ENCODE measurements around the gene AUTS2. TPM values are rescaled to one million over a fixed set of nuclear protein-coding genes. Genes with fewer than 3 reads are reported as not detected.

The AUTS2 gene
- total RNA-seq, 5 donors from 2014 or later (not counting 1 experiment from before 2014, with no cell fraction given): 10.6 to 66.2 (median 37.6) TPM

DNA sequence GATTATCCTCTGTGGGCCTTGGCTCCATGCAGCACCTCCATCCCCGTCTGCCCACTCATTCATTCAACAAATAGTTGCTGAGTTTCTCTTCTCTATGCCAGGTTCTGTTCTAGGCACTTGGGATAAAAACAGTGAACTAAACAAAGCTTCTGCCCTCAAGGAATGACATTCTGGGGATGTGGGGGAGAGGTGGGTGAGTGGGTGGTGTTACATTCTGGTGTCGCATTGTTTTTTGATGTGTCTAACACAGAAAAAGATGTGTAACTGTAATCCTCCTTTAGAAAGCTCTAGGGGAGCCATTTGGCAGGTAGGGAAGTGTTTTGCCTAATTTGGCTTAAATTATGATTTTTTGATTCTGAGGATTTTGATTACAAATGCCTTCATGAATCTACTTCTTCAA lies 21.4 kb downstream of the AUTS2 start:
- Histone ChIP-seq H3K36me3 (ENCODE audit: control insufficient read depth in 2 of 2, extremely low read depth in 1 of 2, insufficient read depth in 1 of 2, low read length in 1 of 2) (no peaks in the 10 kb centered on the region), H3K4me3 (ENCODE audit: control insufficient read depth in 1 of 2, extremely low read depth in 1 of 2, low read length in 1 of 2) (no peak overlapping the region), H3K27ac (ENCODE audit: low read length) (no peak overlapping the region), H3K9me3 (no peaks in the 10 kb centered on the region), H3K4me1 (ENCODE audit: control insufficient read depth in 1 of 2, extremely low read depth in 1 of 2, insufficient read depth in 2 of 2, low read length in 2 of 2) (no peaks in the 10 kb centered on the region), H3K27me3 (replicated peaks in 1 of 2; ENCODE audit: control insufficient read depth in 2 of 2, extremely low read depth in 1 of 2, insufficient read depth in 2 of 2, low read length in 1 of 2) (peaks cover 0 to 2% of the 10 kb centered on the region in 2 experiments)
- no peak overlapping the region for H3K4me3 Mint-ChIP-seq
- no peak overlapping the region for H3K27ac Mint-ChIP-seq
- no peak for ATAC-seq (replicated peaks in 1 of 4)
- no peak for DNase-seq
- H3K27me3 Mint-ChIP-seq: peaks cover 4 to 22% of the 10 kb centered on the region in 2 donors
- H3K36me3 Mint-ChIP-seq: no peaks in the 10 kb centered on the region
- CTCF ChIA-PET: no interaction called here
- WGBS (ENCODE audit: insufficient coverage): 50% methylated on average over 1 of the region's 2 CpGs
- H3K4me1 Mint-ChIP-seq: no peaks in the 10 kb centered on the region
- POLR2A ChIA-PET: no interaction called here
- no peaks in the 10 kb centered on the region for H3K9me3 Mint-ChIP-seq

DNA sequence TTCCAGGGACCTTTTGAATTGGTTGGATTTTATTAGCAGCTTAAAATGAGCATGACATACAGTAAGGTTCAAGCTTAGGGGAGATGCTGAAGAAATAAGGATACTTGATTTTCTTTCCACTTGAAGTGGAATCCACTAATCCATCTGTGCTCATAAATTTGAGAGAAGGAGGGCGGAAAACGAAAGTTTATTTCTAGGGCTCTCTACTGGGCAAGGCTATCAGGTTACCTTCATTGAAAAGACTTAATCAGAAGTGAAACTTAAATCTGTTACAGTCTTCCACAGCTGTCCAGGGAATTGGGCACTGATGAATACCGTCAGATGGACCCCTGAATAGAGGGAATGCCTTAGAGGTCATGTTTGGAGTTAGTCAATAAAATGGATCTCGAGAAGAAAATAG lies 21.8 kb downstream of the AUTS2 start:
- ChIA-PET POLR2A (no interaction called here), CTCF (no interaction called here)
- Mint-ChIP-seq H3K9me3 (no peaks in the 10 kb centered on the region), H3K36me3 (no peaks in the 10 kb centered on the region), H3K27ac (no peak overlapping the region), H3K27me3 (peaks cover 4 to 22% of the 10 kb centered on the region in 2 donors), H3K4me3 (no peak overlapping the region), H3K4me1 (no peaks in the 10 kb centered on the region)
- no peak for ATAC-seq (replicated peaks in 1 of 4)
- Histone ChIP-seq H3K36me3 (ENCODE audit: control insufficient read depth in 2 of 2, extremely low read depth in 1 of 2, insufficient read depth in 1 of 2, low read length in 1 of 2) (no peaks in the 10 kb centered on the region), H3K4me3 (ENCODE audit: control insufficient read depth in 1 of 2, extremely low read depth in 1 of 2, low read length in 1 of 2) (no peak overlapping the region), H3K27ac (ENCODE audit: low read length) (no peak overlapping the region), H3K4me1 (ENCODE audit: control insufficient read depth in 1 of 2, extremely low read depth in 1 of 2, insufficient read depth in 2 of 2, low read length in 2 of 2) (no peaks in the 10 kb centered on the region), H3K27me3 (replicated peaks in 1 of 2; ENCODE audit: control insufficient read depth in 2 of 2, extremely low read depth in 1 of 2, insufficient read depth in 2 of 2, low read length in 1 of 2) (peaks cover 0 to 2% of the 10 kb centered on the region in 2 experiments), H3K9me3 (no peaks in the 10 kb centered on the region)
- no peak for DNase-seq
- WGBS (ENCODE audit: insufficient coverage): 67% methylated on average over 3 of the region's 4 CpGs

GRCh38 chr7:69620650-69621049 lies 22.4 kb downstream of the AUTS2 start:
- Histone ChIP-seq H3K4me1 (ENCODE audit: control insufficient read depth in 1 of 2, extremely low read depth in 1 of 2, insufficient read depth in 2 of 2, low read length in 2 of 2) (no peaks in the 10 kb centered on the region), H3K27me3 (replicated peaks in 1 of 2; ENCODE audit: control insufficient read depth in 2 of 2, extremely low read depth in 1 of 2, insufficient read depth in 2 of 2, low read length in 1 of 2) (peaks cover 0 to 2% of the 10 kb centered on the region in 2 experiments), H3K9me3 (no peaks in the 10 kb centered on the region), H3K27ac (ENCODE audit: low read length) (no peak overlapping the region), H3K36me3 (ENCODE audit: control insufficient read depth in 2 of 2, extremely low read depth in 1 of 2, insufficient read depth in 1 of 2, low read length in 1 of 2) (no peaks in the 10 kb centered on the region), H3K4me3 (ENCODE audit: control insufficient read depth in 1 of 2, extremely low read depth in 1 of 2, low read length in 1 of 2) (no peak overlapping the region)
- CTCF ChIA-PET: no interaction called here
- Mint-ChIP-seq H3K4me1 (no peaks in the 10 kb centered on the region), H3K36me3 (no peaks in the 10 kb centered on the region), H3K27ac (no peak overlapping the region), H3K9me3 (no peaks in the 10 kb centered on the region), H3K4me3 (no peak overlapping the region), H3K27me3 (peaks cover 4 to 20% of the 10 kb centered on the region in 2 donors)
- ATAC-seq (replicated peaks in 1 of 4) (no peak), DNase-seq (no peak)
- POLR2A ChIA-PET: no interaction called here
- no CpG with 5 or more reads among the region's 2 CpGs for WGBS (ENCODE audit: insufficient coverage)

DNA sequence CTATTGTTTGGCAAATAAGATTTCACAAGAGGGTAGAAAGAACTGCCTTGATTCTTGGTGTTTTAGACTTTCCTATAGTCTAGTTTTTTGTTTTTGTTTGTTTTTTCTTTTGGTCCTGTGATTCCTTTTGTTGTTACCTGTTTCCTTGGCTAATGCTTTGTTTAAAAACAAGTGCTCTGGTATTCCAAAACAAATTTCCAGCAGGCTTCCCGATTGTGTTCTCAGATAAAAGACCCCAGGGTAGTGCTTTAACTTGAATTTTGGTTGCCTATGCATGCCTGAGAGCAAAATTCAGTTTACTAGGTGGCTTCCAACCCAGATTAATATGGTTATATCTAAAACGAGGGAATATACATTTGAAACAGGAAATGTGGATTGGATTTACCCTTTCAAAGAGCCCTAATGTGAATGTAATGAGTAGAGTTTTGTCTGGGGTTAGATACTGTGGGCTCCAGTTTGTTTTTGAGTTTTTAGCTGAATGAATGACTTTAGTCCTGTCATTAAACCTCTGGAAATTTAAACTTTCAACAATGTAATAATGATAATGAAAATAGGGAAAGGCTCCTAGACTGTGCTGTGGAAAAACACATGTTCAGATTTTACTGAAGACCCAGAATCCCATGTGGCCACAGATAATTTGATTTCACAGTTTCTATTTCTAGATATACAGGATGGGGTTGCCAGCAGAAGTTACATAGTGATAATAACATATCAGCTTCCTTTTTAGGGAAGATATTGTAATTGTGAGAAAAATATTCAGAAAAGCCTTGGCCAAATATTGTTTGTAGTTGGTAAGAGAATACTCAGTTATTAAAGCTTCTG lies 23.9 kb downstream of the AUTS2 start:
- CTCF ChIA-PET: no interaction called here
- H3K9me3 ChIP-seq: no peaks in the 10 kb centered on the region
- Mint-ChIP-seq H3K9me3 (no peaks in the 10 kb centered on the region), H3K36me3 (no peaks in the 10 kb centered on the region), H3K27me3 (peaks cover 4 to 14% of the 10 kb centered on the region in 2 donors), H3K4me1 (no peaks in the 10 kb centered on the region), H3K27ac (no peak overlapping the region), H3K4me3 (no peak overlapping the region)
- DNase-seq (no peak), ATAC-seq (replicated peaks in 1 of 4) (no peak)
- H3K36me3 ChIP-seq (ENCODE audit: control insufficient read depth in 2 of 2, extremely low read depth in 1 of 2, insufficient read depth in 1 of 2, low read length in 1 of 2): no peaks in the 10 kb centered on the region
- POLR2A ChIA-PET: no interaction called here
- H3K4me3 ChIP-seq (ENCODE audit: control insufficient read depth in 1 of 2, extremely low read depth in 1 of 2, low read length in 1 of 2): no peak overlapping the region
- WGBS (ENCODE audit: insufficient coverage): no CpG with 5 or more reads among the region's 2 CpGs
- H3K27ac ChIP-seq (ENCODE audit: low read length): no peak overlapping the region
- no peaks in the 10 kb centered on the region for H3K4me1 ChIP-seq (ENCODE audit: control insufficient read depth in 1 of 2, extremely low read depth in 1 of 2, insufficient read depth in 2 of 2, low read length in 2 of 2)
- H3K27me3 ChIP-seq (replicated peaks in 1 of 2; ENCODE audit: control insufficient read depth in 2 of 2, extremely low read depth in 1 of 2, insufficient read depth in 2 of 2, low read length in 1 of 2): peaks cover 0 to 2% of the 10 kb centered on the region in 2 experiments

- WGBS (ENCODE audit: insufficient coverage): no CpG with 5 or more reads among the region's 3 CpGs
- ATAC-seq (replicated peaks in 1 of 4): no peak
- no peaks in the 10 kb centered on the region for H3K36me3 ChIP-seq (ENCODE audit: control insufficient read depth in 2 of 2, extremely low read depth in 1 of 2, insufficient read depth in 1 of 2, low read length in 1 of 2)
- no peaks in the 10 kb centered on the region for H3K4me1 ChIP-seq (ENCODE audit: control insufficient read depth in 1 of 2, extremely low read depth in 1 of 2, insufficient read depth in 2 of 2, low read length in 2 of 2)
- POLR2A ChIA-PET: no interaction called here
- DNase-seq: no peak
- H3K9me3 Mint-ChIP-seq: no peaks in the 10 kb centered on the region
- H3K4me3 ChIP-seq (ENCODE audit: control insufficient read depth in 1 of 2, extremely low read depth in 1 of 2, low read length in 1 of 2): no peak overlapping the region
- CTCF ChIA-PET: no interaction called here
- no peak overlapping the region for H3K27ac ChIP-seq (ENCODE audit: low read length)
- no peak overlapping the region for H3K4me3 Mint-ChIP-seq
- H3K27me3 ChIP-seq (replicated peaks in 1 of 2; ENCODE audit: control insufficient read depth in 2 of 2, extremely low read depth in 1 of 2, insufficient read depth in 2 of 2, low read length in 1 of 2): peaks cover 0 to 2% of the 10 kb centered on the region in 2 experiments
- H3K36me3 Mint-ChIP-seq: no peaks in the 10 kb centered on the region
- H3K4me1 Mint-ChIP-seq: no peaks in the 10 kb centered on the region
- H3K9me3 ChIP-seq: no peaks in the 10 kb centered on the region
- H3K27ac Mint-ChIP-seq: no peak overlapping the region
- H3K27me3 Mint-ChIP-seq: peaks cover 4 to 13% of the 10 kb centered on the region in 2 donors
Measured at GRCh38 chr7:69622960-69623359, 24.7 kb downstream of the AUTS2 start.

- no peak overlapping the region for H3K27ac Mint-ChIP-seq
- DNase-seq: no peak
- no peaks in the 10 kb centered on the region for H3K9me3 Mint-ChIP-seq
- Histone ChIP-seq H3K27ac (ENCODE audit: low read length) (no peak overlapping the region), H3K4me3 (ENCODE audit: control insufficient read depth in 1 of 2, extremely low read depth in 1 of 2, low read length in 1 of 2) (no peak overlapping the region), H3K27me3 (replicated peaks in 1 of 2; ENCODE audit: control insufficient read depth in 2 of 2, extremely low read depth in 1 of 2, insufficient read depth in 2 of 2, low read length in 1 of 2) (peaks cover 0 to 2% of the 10 kb centered on the region in 2 experiments), H3K36me3 (ENCODE audit: control insufficient read depth in 2 of 2, extremely low read depth in 1 of 2, insufficient read depth in 1 of 2, low read length in 1 of 2) (no peaks in the 10 kb centered on the region), H3K4me1 (ENCODE audit: control insufficient read depth in 1 of 2, extremely low read depth in 1 of 2, insufficient read depth in 2 of 2, low read length in 2 of 2) (no peaks in the 10 kb centered on the region), H3K9me3 (no peaks in the 10 kb centered on the region)
- no peaks in the 10 kb centered on the region for H3K4me1 Mint-ChIP-seq
- POLR2A ChIA-PET: no interaction called here
- no CpG with 5 or more reads among the region's 8 CpGs for whole genome bisulfite sequencing (ENCODE audit: insufficient coverage)
- no peak overlapping the region for H3K4me3 Mint-ChIP-seq
- no peaks in the 10 kb centered on the region for H3K36me3 Mint-ChIP-seq
- peaks cover 2 to 12% of the 10 kb centered on the region in 2 donors for H3K27me3 Mint-ChIP-seq
- ATAC-seq (replicated peaks in 1 of 4): no peak
- CTCF ChIA-PET: no interaction called here
Measured at GRCh38 chr7:69624435-69625230, 26.4 kb downstream of the AUTS2 start.

Data from T-cell (primary cell).